Nephron progenitor cell (in vitro differentiated cells): ENCODE data around the gene YTHDF1.

Experiments
- DNase-seq: peaks from one replicate; pipeline ENCODE4 v3.0.0; 2021
- H3K27ac Mint-ChIP-seq: 2 replicates; pipeline ENCODE4 v1.8.0; 2021; ENCODE audit warnings: mild to moderate bottlenecking, moderate library complexity, mixed read lengths
- H3K27me3 Mint-ChIP-seq: 2 replicates; pipeline ENCODE4 v1.8.0; 2021; ENCODE audit warnings: mild to moderate bottlenecking, low read depth, mixed read lengths; ENCODE audit not compliant: poor library complexity
- H3K36me3 Mint-ChIP-seq: 2 replicates; pipeline ENCODE4 v1.8.0; 2021; ENCODE audit warnings: low read depth, mixed read lengths
- H3K4me1 Mint-ChIP-seq: 2 replicates; pipeline ENCODE4 v1.8.0; 2021; ENCODE audit warnings: mixed read lengths
- H3K4me3 Mint-ChIP-seq: 2 replicates; pipeline ENCODE4 v1.8.0; 2021; ENCODE audit warnings: mild to moderate bottlenecking, moderate library complexity, mixed read lengths
- H3K9me3 Mint-ChIP-seq: 2 replicates; pipeline ENCODE4 v1.8.0; 2021; ENCODE audit warnings: mild to moderate bottlenecking, moderate library complexity, mixed read lengths
- CTCF ChIP-seq: fragments of 200-600 bp; sonication (generic); IDR thresholded peaks from 2 replicates; pipeline ENCODE4 v1.5.0; 2021; ENCODE audit warnings: antibody characterized with exemption

YTHDF1 gene

GRCh38 chr20:63163596-63164483 is 52.1 kb downstream of the YTHDF1 start:
- Mint-ChIP-seq H3K27me3 (peaks cover 51% of the 10 kb centered on the region), H3K4me3 (no peak overlapping the region), H3K4me1 (peaks cover 9% of the 10 kb centered on the region), H3K36me3 (no peaks in the 10 kb centered on the region), H3K9me3 (no peaks in the 10 kb centered on the region), H3K27ac (no peak overlapping the region)
- no peak for TF ChIP-seq CTCF
- no peak for DNase-seq

- H3K27ac Mint-ChIP-seq: no peak overlapping the region
- no peaks in the 10 kb centered on the region for H3K36me3 Mint-ChIP-seq
Observed at GRCh38 chr20:63163171-63163570, 52.8 kb downstream of the YTHDF1 start.

GRCh38 chr20:63162206-63162795 is 53.6 kb downstream of the YTHDF1 start:
- H3K27me3 Mint-ChIP-seq: peaks cover 42% of the 10 kb centered on the region
- H3K4me3 Mint-ChIP-seq: no peak overlapping the region
- H3K4me1 Mint-ChIP-seq: peaks cover 9% of the 10 kb centered on the region
- no peaks in the 10 kb centered on the region for H3K36me3 Mint-ChIP-seq
- no peak for TF ChIP-seq CTCF
- no peaks in the 10 kb centered on the region for H3K9me3 Mint-ChIP-seq
- no peak for DNase-seq
- H3K27ac Mint-ChIP-seq: peak overlapping the region; percentile 9

More at GRCh38 chr20:63163171-63163570, 52.8 kb downstream of the YTHDF1 start:
- no peak for DNase-seq
- Mint-ChIP-seq H3K27me3 (peaks cover 48% of the 10 kb centered on the region), H3K4me3 (no peak overlapping the region), H3K4me1 (peaks cover 9% of the 10 kb centered on the region), H3K9me3 (no peaks in the 10 kb centered on the region)
- TF ChIP-seq CTCF: no peak

- no peak overlapping the region for H3K27ac Mint-ChIP-seq
- H3K9me3 Mint-ChIP-seq: no peaks in the 10 kb centered on the region
- peaks cover 45% of the 10 kb centered on the region for H3K27me3 Mint-ChIP-seq
- DNase-seq: no peak
- H3K4me3 Mint-ChIP-seq: no peak overlapping the region
- H3K4me1 Mint-ChIP-seq: peaks cover 9% of the 10 kb centered on the region
- H3K36me3 Mint-ChIP-seq: no peaks in the 10 kb centered on the region
- no peak for TF ChIP-seq CTCF
Observed at GRCh38 chr20:63161176-63161651, 54.7 kb downstream of the YTHDF1 start.

- H3K36me3 Mint-ChIP-seq: no peaks in the 10 kb centered on the region
- no peak overlapping the region for H3K4me3 Mint-ChIP-seq
- TF ChIP-seq CTCF: no peak
- H3K27ac Mint-ChIP-seq: no peak overlapping the region
- H3K27me3 Mint-ChIP-seq: peaks cover 46% of the 10 kb centered on the region
- H3K9me3 Mint-ChIP-seq: no peaks in the 10 kb centered on the region
- peaks cover 9% of the 10 kb centered on the region for H3K4me1 Mint-ChIP-seq
- DNase-seq: no peak
Observed at GRCh38 chr20:63160641-63161175, 55.2 kb downstream of the YTHDF1 start.
